ENCODE measurements around the gene UPK3A.

Gene UPK3A

DNA sequence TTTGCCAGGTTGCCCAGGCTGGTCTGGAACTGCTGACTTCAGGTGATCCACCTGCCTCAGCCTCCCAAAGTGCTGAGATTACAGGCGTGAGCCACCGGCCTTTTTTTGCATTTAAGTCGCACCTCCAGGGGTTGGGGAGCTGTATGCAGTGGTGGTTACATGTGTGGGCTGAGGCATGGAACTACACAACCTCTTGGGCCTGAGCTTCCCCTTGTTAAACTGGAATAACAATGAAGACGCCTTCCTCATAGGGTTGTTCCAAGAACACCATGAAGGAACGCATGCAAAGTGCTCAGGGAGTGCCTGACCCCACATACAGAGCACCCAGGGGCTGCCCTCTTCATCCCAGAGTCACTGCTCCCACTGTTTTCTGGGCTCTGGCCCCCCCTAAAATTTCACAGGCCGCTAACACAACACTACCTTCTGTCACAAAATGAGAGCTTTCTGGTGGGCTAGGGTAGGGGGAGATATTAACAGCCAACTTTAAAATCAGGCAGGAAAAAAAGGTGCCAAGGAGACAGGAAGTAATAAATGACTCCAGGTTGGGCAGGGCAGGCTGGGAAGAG, 23.7 kb downstream of the UPK3A start:
- DNase-seq, result no peak
- H3K4me2 ChIP-seq (ENCODE audit: insufficient read depth, low read length), result peak overlapping the region; percentile 85; the same call in 1 of the 2 replicates
- H3K27me3 ChIP-seq (ENCODE audit: insufficient read depth, low read length, poor library complexity), result no peaks in the 10 kb centered on the region
- H2AFZ ChIP-seq (ENCODE audit: low read depth, low read length), result peak overlapping the region; percentile 93
- 0 out of 2 replicates have a peak overlapping the region, but pooled peaks have one; percentile 88 for H3K9ac ChIP-seq (ENCODE audit: low read depth, low read length)
- peaks cover 10% of the 10 kb centered on the region for H4K20me1 ChIP-seq (ENCODE audit: insufficient read depth, low read length)
- peaks cover 32% of the 10 kb centered on the region for H3K79me2 ChIP-seq (ENCODE audit: insufficient read depth, low read length)
- ATAC-seq (ENCODE audit: insufficient read depth, low read depth), result no peak
- H3K9me3 ChIP-seq (ENCODE audit: insufficient read depth, low read length, severe bottlenecking), result no peaks in the 10 kb centered on the region
- H3K4me1 ChIP-seq (ENCODE audit: insufficient read depth, low read length), result peaks cover 30% of the 10 kb centered on the region
- H3K36me3 ChIP-seq (ENCODE audit: insufficient read depth, low read length), result no peaks in the 10 kb centered on the region
- TF ChIP-seq EZH2 (IDR thresholded peaks at IDR 0.05; ENCODE audit: borderline replicate concordance, low read depth, low read length, severe bottlenecking), result no peak
- TF ChIP-seq, protein P1, sequence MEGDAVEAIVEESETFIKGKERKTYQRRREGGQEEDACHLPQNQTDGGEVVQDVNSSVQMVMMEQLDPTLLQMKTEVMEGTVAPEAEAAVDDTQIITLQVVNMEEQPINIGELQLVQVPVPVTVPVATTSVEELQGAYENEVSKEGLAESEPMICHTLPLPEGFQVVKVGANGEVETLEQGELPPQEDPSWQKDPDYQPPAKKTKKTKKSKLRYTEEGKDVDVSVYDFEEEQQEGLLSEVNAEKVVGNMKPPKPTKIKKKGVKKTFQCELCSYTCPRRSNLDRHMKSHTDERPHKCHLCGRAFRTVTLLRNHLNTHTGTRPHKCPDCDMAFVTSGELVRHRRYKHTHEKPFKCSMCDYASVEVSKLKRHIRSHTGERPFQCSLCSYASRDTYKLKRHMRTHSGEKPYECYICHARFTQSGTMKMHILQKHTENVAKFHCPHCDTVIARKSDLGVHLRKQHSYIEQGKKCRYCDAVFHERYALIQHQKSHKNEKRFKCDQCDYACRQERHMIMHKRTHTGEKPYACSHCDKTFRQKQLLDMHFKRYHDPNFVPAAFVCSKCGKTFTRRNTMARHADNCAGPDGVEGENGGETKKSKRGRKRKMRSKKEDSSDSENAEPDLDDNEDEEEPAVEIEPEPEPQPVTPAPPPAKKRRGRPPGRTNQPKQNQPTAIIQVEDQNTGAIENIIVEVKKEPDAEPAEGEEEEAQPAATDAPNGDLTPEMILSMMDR (IDR thresholded peaks at IDR 0.05; ENCODE audit: borderline replicate concordance, extremely low read depth, low read length, poor library complexity, severe bottlenecking), result no peak
- no peak overlapping the region for H3K4me3 ChIP-seq (ENCODE audit: low read depth in 1 of 2, low read length in 2 of 2)
- peak overlapping the region; percentile 85; the same call in 1 of the 2 replicates for H3K27ac ChIP-seq (ENCODE audit: low read length)

DNA sequence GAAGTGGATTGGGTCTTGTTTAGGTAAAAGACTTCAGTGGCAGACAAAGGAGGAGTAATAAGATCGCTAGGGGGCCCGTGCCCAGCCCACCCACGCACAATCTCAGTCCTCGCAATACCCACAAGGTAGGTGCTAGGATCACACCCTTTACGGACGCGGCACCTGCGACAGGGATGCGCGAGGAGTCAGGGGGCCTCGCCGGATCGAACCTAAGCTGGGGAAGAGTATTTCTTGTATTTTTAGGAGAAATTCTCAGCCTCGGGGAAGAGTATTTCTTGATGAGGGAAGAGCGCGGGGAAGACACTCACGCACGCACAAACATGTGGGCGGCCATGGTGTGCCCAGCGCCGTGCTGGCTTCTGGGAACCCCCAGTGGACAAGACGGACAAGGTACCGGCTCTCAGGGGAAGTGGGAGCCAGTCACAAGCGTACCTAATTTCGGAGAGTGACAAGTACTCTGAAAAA, 24.2 kb downstream of the UPK3A start:
- Histone ChIP-seq H3K9ac (ENCODE audit: low read depth, low read length) (peak overlapping the region; percentile 88), H3K36me3 (ENCODE audit: insufficient read depth, low read length) (no peaks in the 10 kb centered on the region), H3K27me3 (ENCODE audit: insufficient read depth, low read length, poor library complexity) (no peaks in the 10 kb centered on the region), H4K20me1 (ENCODE audit: insufficient read depth, low read length) (peaks cover 12% of the 10 kb centered on the region), H3K9me3 (ENCODE audit: insufficient read depth, low read length, severe bottlenecking) (no peaks in the 10 kb centered on the region), H3K79me2 (ENCODE audit: insufficient read depth, low read length) (peaks cover 35% of the 10 kb centered on the region), H3K4me2 (ENCODE audit: insufficient read depth, low read length) (peak overlapping the region; percentile 85), H3K27ac (ENCODE audit: low read length) (peak overlapping the region; percentile 85), H3K4me1 (ENCODE audit: insufficient read depth, low read length) (peaks cover 30% of the 10 kb centered on the region), H2AFZ (ENCODE audit: low read depth, low read length) (peak overlapping the region; percentile 93), H3K4me3 (ENCODE audit: low read depth in 1 of 2, low read length in 2 of 2) (peak overlapping the region; percentile 11 to 69; a peak in 3 of 4 replicates)
- ATAC-seq (ENCODE audit: insufficient read depth, low read depth) (no peak), DNase-seq (peak; percentile 20)
- TF ChIP-seq, protein P1 (IDR thresholded peaks at IDR 0.05; ENCODE audit: borderline replicate concordance, extremely low read depth, low read length, poor library complexity, severe bottlenecking), result no peak
- no peak for TF ChIP-seq EZH2 (IDR thresholded peaks at IDR 0.05; ENCODE audit: borderline replicate concordance, low read depth, low read length, severe bottlenecking)

DNA sequence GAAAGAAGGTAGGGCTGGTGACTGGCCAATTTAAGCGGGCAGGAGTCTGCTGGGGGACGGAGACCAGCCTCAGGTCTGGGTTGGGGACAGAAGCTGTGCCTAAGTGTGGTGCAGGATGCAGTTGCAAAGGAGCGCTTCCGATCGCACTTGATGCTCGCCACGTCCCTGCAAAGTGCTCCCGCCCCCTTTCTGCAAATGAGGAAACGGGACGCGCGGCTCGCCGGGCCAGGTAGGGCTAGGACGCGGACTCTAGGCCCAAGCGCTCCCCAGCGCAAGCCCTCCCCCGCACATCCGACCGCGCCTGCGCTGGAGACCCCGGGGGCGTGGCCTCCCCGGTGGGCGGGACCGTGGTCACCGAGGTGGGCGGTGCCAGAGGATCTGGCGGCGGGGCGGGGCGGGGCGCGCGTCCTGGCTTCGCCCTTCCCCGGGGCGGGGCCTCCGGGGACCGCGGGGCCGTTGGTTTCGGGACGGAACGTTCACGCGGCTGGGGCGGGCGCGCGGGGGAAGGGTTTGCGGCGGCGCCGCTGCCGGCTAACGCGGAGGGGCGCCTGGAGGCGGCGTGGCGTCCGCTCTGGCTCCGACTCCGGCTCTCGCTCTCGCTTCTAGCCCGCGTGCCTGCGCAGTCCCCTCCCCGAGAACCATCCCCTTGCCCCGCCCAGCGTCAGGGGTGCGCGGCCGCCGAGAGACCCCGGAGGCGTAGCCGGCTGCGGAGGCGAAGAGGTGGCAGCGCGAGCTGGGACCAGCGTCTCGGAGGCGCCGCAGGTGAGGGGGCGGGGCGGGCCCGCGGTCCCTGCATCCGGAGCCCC, 24.9 kb downstream of the UPK3A start, which contains the start of gene FAM118A:
Gene FAM118A, plus strand, starts transcription at position 513 of the 806 bp plus-strand sequence. CDS start 12,446 bp downstream, outside the sequence.
- H3K4me1 ChIP-seq (ENCODE audit: insufficient read depth, low read length), result peaks cover 30% of the 10 kb centered on the region
- peak within 1 kb of the TSS; percentile 93 for H2AFZ ChIP-seq (ENCODE audit: low read depth, low read length)
- DNase-seq, result peak; percentile 94
- H3K79me2 ChIP-seq (ENCODE audit: insufficient read depth, low read length), result peaks cover 41% of the 10 kb centered on the region
- peak; percentile 84 for ATAC-seq (ENCODE audit: insufficient read depth, low read depth)
- peaks cover 17% of the 10 kb centered on the region for H4K20me1 ChIP-seq (ENCODE audit: insufficient read depth, low read length)
- H3K9ac ChIP-seq (ENCODE audit: low read depth, low read length), result peak within 1 kb of the TSS; percentile 88
- no peak for TF ChIP-seq EZH2 (IDR thresholded peaks at IDR 0.05; ENCODE audit: borderline replicate concordance, low read depth, low read length, severe bottlenecking)
- TF ChIP-seq, protein P1 (IDR thresholded peaks at IDR 0.05; ENCODE audit: borderline replicate concordance, extremely low read depth, low read length, poor library complexity, severe bottlenecking), result no peak
- H3K27me3 ChIP-seq (ENCODE audit: insufficient read depth, low read length, poor library complexity), result no peaks in the 10 kb centered on the region
- peak within 1 kb of the TSS; percentile 85 for H3K27ac ChIP-seq (ENCODE audit: low read length)
- H3K9me3 ChIP-seq (ENCODE audit: insufficient read depth, low read length, severe bottlenecking), result no peaks in the 10 kb centered on the region
- peak within 1 kb of the TSS; percentile 85 for H3K4me2 ChIP-seq (ENCODE audit: insufficient read depth, low read length)
- no peaks in the 10 kb centered on the region for H3K36me3 ChIP-seq (ENCODE audit: insufficient read depth, low read length)
- H3K4me3 ChIP-seq (ENCODE audit: low read depth in 1 of 2, low read length in 2 of 2), result peak within 1 kb of the TSS; percentile 82 to 87

Data from DND-41 (cell line).